ENCODE measurements around the gene NIF3L1. TPM values are rescaled to one million over a fixed set of nuclear protein-coding genes. Genes with fewer than 3 reads are reported as not detected.

NIF3L1 gene
- total and polyA plus RNA-seq, 9 of the 15 experiments (the other 6 are each of a cell fraction or from before 2014, with no cell fraction given) = 26.7 to 89.5 (median 45.6) TPM

DNA sequence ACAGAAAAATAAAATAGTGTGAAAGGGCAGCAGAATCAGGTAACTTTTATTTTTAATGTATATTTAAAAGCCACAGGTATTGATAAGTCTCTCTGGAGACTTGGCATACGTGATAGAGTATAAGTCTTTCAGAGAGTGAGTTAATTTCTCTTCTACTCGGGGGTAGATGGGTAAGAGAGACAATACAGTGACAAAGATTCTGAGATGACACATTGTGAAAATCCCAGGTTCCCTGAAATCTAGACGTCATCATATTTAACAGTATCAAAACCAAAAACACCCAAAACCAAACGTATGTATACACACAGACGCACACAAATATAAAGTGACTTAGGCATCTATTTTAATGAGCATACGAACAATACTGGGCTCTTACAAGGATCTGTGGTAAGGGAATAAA is 33.3 kb downstream of the NIF3L1 start:
- ATAC-seq (no peak), DNase-seq (ENCODE audit: extremely low read depth in 1 of 4, low spot score in 3 of 4) (no peak), FAIRE-seq (no peak)
- no peaks in the 10 kb centered on the region for H3K79me2 ChIP-seq (ENCODE audit: control insufficient read depth, insufficient read depth, low read length)
- no peak overlapping the region for H2AFZ ChIP-seq (ENCODE audit: low read depth, low read length)
- H3K27ac ChIP-seq (ENCODE audit: extremely low read depth, low read depth, low read length) = no peak overlapping the region
- no peaks in the 10 kb centered on the region for H3K27me3 ChIP-seq (ENCODE audit: control insufficient read depth in 2 of 2, insufficient read depth in 2 of 2, low read length in 2 of 2)
- TF ChIP-seq MAFF (IDR thresholded peaks at IDR 0.05; ENCODE audit: low read length) = no peak
- TF ChIP-seq HCFC1 (IDR thresholded peaks at IDR 0.05; ENCODE audit: low read depth, low read length) = no peak
- TF ChIP-seq YY1 (IDR thresholded peaks at IDR 0.05; ENCODE audit: borderline replicate concordance in 1 of 3, control insufficient read depth in 1 of 3, extremely low read depth in 1 of 3, insufficient read depth in 3 of 3, insufficient read length in 1 of 3, insufficient replicate concordance in 2 of 3, low read depth in 1 of 3, low read length in 2 of 3) = no peak
- TF ChIP-seq ZNF408 (CRISPR knock-in tag; IDR thresholded peaks at IDR 0.05; ENCODE audit: low read depth) = no peak
- no peak for TF ChIP-seq NCOA4 (IDR thresholded peaks at IDR 0.05; ENCODE audit: partially characterized antibody)
- H3K4me2 ChIP-seq (ENCODE audit: insufficient read depth, low read length) = no peak overlapping the region
- no peaks in the 10 kb centered on the region for H3K9me3 ChIP-seq (replicated peaks; ENCODE audit: control insufficient read depth, insufficient read depth, low read depth, low read length)
- H3K36me3 ChIP-seq (ENCODE audit: control insufficient read depth, insufficient read depth, low read length) = peaks cover 69% of the 10 kb centered on the region
- WGBS (ENCODE audit: insufficient coverage, low coverage, missing lambda C conversion rate) = 81% methylated on average over 6 of the region's 6 CpGs
- H3K4me3 ChIP-seq = no peak overlapping the region
- ChIA-PET CTCF (ENCODE audit: low intra/inter-chr PET ratio) (interaction anchor here (0.6 kb wide), 1 partner anchor 112 kb away, joined by 3 read pairs; no protein-coding TSS in a partner anchor), POLR2A (no interaction called here)
- H3K9me1 ChIP-seq (ENCODE audit: control insufficient read depth, insufficient read depth, low read length) = no peaks in the 10 kb centered on the region
- in situ Hi-C loops (cut with MboI) (loop anchor here (25.0 kb wide), 1 partner anchor 440 kb away; the partner anchor contains the start of gene FLACC1), intact Hi-C loops (cut with micrococcal nuclease) (no loop called here)
- no peaks in the 10 kb centered on the region for H3K4me1 ChIP-seq (replicated peaks in 1 of 2; ENCODE audit: control insufficient read depth in 2 of 2, insufficient read depth in 2 of 2, low read length in 2 of 2)
- H3K9ac ChIP-seq (ENCODE audit: insufficient read depth in 1 of 2, low read depth in 2 of 2, low read length in 2 of 2) = no peak overlapping the region
- no peaks in the 10 kb centered on the region for H4K20me1 ChIP-seq (replicated peaks; ENCODE audit: control insufficient read depth, insufficient read depth, low read length)
- BruUV-seq (replicated peaks) = no TSS peak

Measured in K562 (cell line).